SK-N-SH treated with all-trans-retinoic acid at 6 μM for 48 hours (cell line): ENCODE measurements around the gene CSRNP3.
A peak's percentile ranks its signal among the peaks of the same experiment; 100 is the strongest.

Experiments
- ATAC-seq: fragments of 200-7000 bp; cut with Tn5 transposase; 3 replicates; pipeline ENCODE4 v1.9.1; 2020; ENCODE audit warnings: mild to moderate bottlenecking, moderate library complexity
- ARNTL ChIP-seq: fragments of 450-650 bp; formaldehyde crosslinking; IDR thresholded peaks from 2 replicates; pipeline ENCODE4 v1.5.0; 2020; ENCODE audit warnings: low read depth, mild to moderate bottlenecking, moderate library complexity, borderline replicate concordance
- BACH2 ChIP-seq: fragments of 250-450 bp; sonication (Bioruptor Pico); IDR thresholded peaks from 2 replicates; pipeline ENCODE4 v1.9.0; 2021; ENCODE audit warnings: mild to moderate bottlenecking, borderline replicate concordance
- CREB5 ChIP-seq: fragments of 250-450 bp; sonication (Bioruptor Pico); IDR thresholded peaks from 2 replicates; pipeline ENCODE4 v1.5.1; 2020; ENCODE audit warnings: low read depth, mild to moderate bottlenecking, moderate library complexity
- CSDC2 ChIP-seq: fragments of 250-450 bp; sonication (Bioruptor Pico); IDR thresholded peaks from 2 replicates; pipeline ENCODE4 v1.5.0; 2020; ENCODE audit warnings: mild to moderate bottlenecking, moderate library complexity
- CSRNP3 ChIP-seq: fragments of 250-450 bp; sonication (Bioruptor Pico); IDR thresholded peaks from 2 replicates; pipeline ENCODE4 v1.5.1; 2021; ENCODE audit warnings: mild to moderate bottlenecking, moderate library complexity
- ESRRG ChIP-seq: fragments of 250-450 bp; sonication (Bioruptor Pico); IDR thresholded peaks from 2 replicates; pipeline ENCODE4 v1.6.1; 2021; ENCODE audit warnings: mild to moderate bottlenecking
- GLIS3 ChIP-seq: fragments of 250-450 bp; sonication (Bioruptor Pico); IDR thresholded peaks from 2 replicates; pipeline ENCODE4 v1.5.0; 2020; ENCODE audit warnings: mild to moderate bottlenecking, moderate library complexity
- ISL1 ChIP-seq: fragments of 250-450 bp; sonication (Bioruptor Pico); IDR thresholded peaks from 2 replicates; pipeline ENCODE4 v2.1.2; 2022; ENCODE audit warnings: mild to moderate bottlenecking, moderate library complexity
- OSR1 ChIP-seq: fragments of 250-450 bp; sonication (Bioruptor Pico); IDR thresholded peaks from 2 replicates; pipeline ENCODE4 v1.8.0; 2022; ENCODE audit warnings: moderate library complexity, mild to moderate bottlenecking, inconsistent platforms
- PPARA ChIP-seq: fragments of 250-450 bp; sonication (Bioruptor Pico); IDR thresholded peaks from 2 replicates; pipeline ENCODE4 v1.5.0; 2020; ENCODE audit warnings: mild to moderate bottlenecking, borderline replicate concordance
- RARB ChIP-seq: fragments of 250-450 bp; sonication (Bioruptor Pico); IDR thresholded peaks from 2 replicates; pipeline ENCODE4 v1.8.0; 2021; ENCODE audit warnings: mild to moderate bottlenecking, moderate library complexity
- SNAI2 ChIP-seq: fragments of 250-450 bp; sonication (Bioruptor Pico); IDR thresholded peaks from 2 replicates; pipeline ENCODE4 v1.5.0; 2020; ENCODE audit warnings: mild to moderate bottlenecking, moderate library complexity
- TCF4 ChIP-seq: fragments of 250-450 bp; sonication (Bioruptor Pico); IDR thresholded peaks from 2 replicates; pipeline ENCODE4 v1.8.0; 2021; ENCODE audit warnings: mild to moderate bottlenecking, moderate library complexity, borderline replicate concordance
- TOX ChIP-seq: fragments of 250-450 bp; sonication (Bioruptor Pico); IDR thresholded peaks from 2 replicates; pipeline ENCODE4 v1.8.0; 2021; ENCODE audit warnings: mild to moderate bottlenecking, moderate library complexity, borderline replicate concordance
- TSHZ2 ChIP-seq: fragments of 250-450 bp; sonication (Bioruptor Pico); IDR thresholded peaks from 2 replicates; pipeline ENCODE4 v1.5.0; 2020; ENCODE audit warnings: mild to moderate bottlenecking, moderate library complexity
- ZC3H10 ChIP-seq: fragments of 250-450 bp; sonication (Bioruptor Pico); IDR thresholded peaks from 2 replicates; pipeline ENCODE4 v1.5.1; 2021; ENCODE audit warnings: mild to moderate bottlenecking, moderate library complexity
- ZFP30 ChIP-seq: fragments of 450-650 bp; formaldehyde crosslinking; IDR thresholded peaks from 2 replicates; pipeline ENCODE4 v1.5.0; 2022; ENCODE audit warnings: mild to moderate bottlenecking, moderate library complexity
- ZNF565 ChIP-seq: fragments of 450-650 bp; formaldehyde crosslinking; conservative IDR thresholded peaks from 2 replicates; pipeline ENCODE4 v1.5.0; 2020; ENCODE audit warnings: low read depth, mild to moderate bottlenecking, moderate library complexity
- ZNF70 ChIP-seq: fragments of 450-650 bp; formaldehyde crosslinking; IDR thresholded peaks from 2 replicates; pipeline ENCODE4 v1.5.0; 2020; ENCODE audit warnings: mild to moderate bottlenecking, moderate library complexity
- ZNF8 ChIP-seq: fragments of 450-650 bp; formaldehyde crosslinking; IDR thresholded peaks from 2 replicates; pipeline ENCODE4 v1.5.0; 2020; ENCODE audit warnings: mild to moderate bottlenecking, moderate library complexity
- TF ChIP-seq, protein P1 (sequence below): fragments of 250-450 bp; sonication (Bioruptor Pico); IDR thresholded peaks from 2 replicates; pipeline ENCODE4 v1.8.0; 2021; ENCODE audit warnings: low read depth, mild to moderate bottlenecking, moderate library complexity, borderline replicate concordance

The CSRNP3 gene

GRCh38 chr2:165435611-165436010, 33.9 kb upstream of the CSRNP3 start:
- no peak for ATAC-seq
- TF ChIP-seq CSDC2 (CRISPR knock-in tag) = no peak
- TF ChIP-seq TSHZ2 (CRISPR knock-in tag) = no peak
- TF ChIP-seq PPARA = no peak
- TF ChIP-seq ARNTL = no peak
- no peak for TF ChIP-seq ZFP30 (CRISPR knock-in tag)

- no peak for ATAC-seq
- TF ChIP-seq ESRRG (CRISPR knock-in tag) = no peak
- TF ChIP-seq, protein P1, sequence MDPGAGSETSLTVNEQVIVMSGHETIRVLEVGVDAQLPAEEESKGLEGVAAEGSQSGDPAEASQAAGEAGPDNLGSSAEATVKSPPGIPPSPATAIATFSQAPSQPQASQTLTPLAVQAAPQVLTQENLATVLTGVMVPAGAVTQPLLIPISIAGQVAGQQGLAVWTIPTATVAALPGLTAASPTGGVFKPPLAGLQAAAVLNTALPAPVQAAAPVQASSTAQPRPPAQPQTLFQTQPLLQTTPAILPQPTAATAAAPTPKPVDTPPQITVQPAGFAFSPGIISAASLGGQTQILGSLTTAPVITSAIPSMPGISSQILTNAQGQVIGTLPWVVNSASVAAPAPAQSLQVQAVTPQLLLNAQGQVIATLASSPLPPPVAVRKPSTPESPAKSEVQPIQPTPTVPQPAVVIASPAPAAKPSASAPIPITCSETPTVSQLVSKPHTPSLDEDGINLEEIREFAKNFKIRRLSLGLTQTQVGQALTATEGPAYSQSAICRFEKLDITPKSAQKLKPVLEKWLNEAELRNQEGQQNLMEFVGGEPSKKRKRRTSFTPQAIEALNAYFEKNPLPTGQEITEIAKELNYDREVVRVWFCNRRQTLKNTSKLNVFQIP (CRISPR knock-in tag) = no peak
- TF ChIP-seq BACH2 (CRISPR knock-in tag) = no peak
- no peak for TF ChIP-seq PPARA
- no peak for TF ChIP-seq CREB5 (CRISPR knock-in tag)
- TF ChIP-seq ISL1 (CRISPR knock-in tag) = no peak
- TF ChIP-seq TOX (CRISPR knock-in tag) = no peak
- no peak for TF ChIP-seq ZNF565 (CRISPR knock-in tag)
- TF ChIP-seq OSR1 (CRISPR knock-in tag) = no peak
- no peak for TF ChIP-seq SNAI2 (CRISPR knock-in tag)
- no peak for TF ChIP-seq ZNF70 (CRISPR knock-in tag)
- no peak for TF ChIP-seq CSRNP3 (CRISPR knock-in tag)
- TF ChIP-seq ZFP30 (CRISPR knock-in tag) = no peak
- no peak for TF ChIP-seq RARB
- no peak for TF ChIP-seq ZC3H10 (CRISPR knock-in tag)
- TF ChIP-seq ARNTL = no peak
- TF ChIP-seq TCF4 (CRISPR knock-in tag) = no peak
- TF ChIP-seq GLIS3 = no peak
- no peak for TF ChIP-seq ZNF8 (CRISPR knock-in tag)
Observed at GRCh38 chr2:165436559-165436958, 32.9 kb upstream of the CSRNP3 start.

DNA sequence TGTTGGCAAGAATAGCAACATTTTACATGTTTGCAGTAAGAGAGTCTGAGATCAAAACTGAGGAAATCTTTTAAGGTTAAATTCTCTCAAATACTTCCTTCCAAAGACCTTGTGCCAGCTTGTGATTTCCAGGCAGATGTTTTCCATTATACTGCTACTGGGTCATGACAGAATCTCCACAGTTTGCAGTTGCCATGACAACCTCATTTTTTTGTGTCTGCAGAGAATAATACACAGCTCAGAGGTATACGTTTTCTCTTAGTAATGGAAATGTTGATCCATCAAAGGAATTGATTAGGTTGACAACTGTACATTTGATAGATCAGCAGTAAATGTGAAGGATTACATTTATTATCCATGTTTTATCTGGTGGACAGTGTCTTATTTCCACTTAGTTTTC, 29.1 kb upstream of the CSRNP3 start:
- TF ChIP-seq RARB = no peak
- no peak for TF ChIP-seq PPARA
- no peak for TF ChIP-seq OSR1 (CRISPR knock-in tag)
- TF ChIP-seq ESRRG (CRISPR knock-in tag) = no peak
- no peak for TF ChIP-seq BACH2 (CRISPR knock-in tag)
- TF ChIP-seq, protein P1 (CRISPR knock-in tag) = no peak
- TF ChIP-seq ZFP30 (CRISPR knock-in tag) = 0 out of 2 replicates have a peak, but pooled peaks have one; percentile 46
- TF ChIP-seq TCF4 (CRISPR knock-in tag) = peak; percentile 62
- ATAC-seq = peak; percentile 100

DNA sequence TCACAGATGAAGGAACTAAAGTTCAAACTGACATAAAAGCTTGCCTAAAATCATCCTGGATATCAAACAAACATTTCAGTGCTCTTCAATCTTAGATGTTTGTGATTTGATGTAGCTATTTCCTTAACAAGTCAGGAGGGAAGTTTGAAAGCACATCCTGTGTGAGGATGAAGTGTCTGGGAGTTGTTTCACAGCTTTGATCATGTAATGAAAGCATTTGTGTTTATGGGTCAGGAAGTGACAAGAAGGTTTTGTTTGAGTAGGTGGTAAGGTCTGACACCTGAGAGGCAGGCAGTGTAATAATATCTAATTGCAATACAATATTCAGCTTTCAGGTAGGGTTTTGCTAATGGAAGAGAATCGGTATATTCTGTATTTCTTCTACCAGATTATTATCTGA, 26.0 kb upstream of the CSRNP3 start:
- TF ChIP-seq OSR1 (CRISPR knock-in tag) (no peak), RARB (no peak), BACH2 (CRISPR knock-in tag) (no peak), ESRRG (CRISPR knock-in tag) (no peak), CREB5 (CRISPR knock-in tag) (no peak), ZNF70 (CRISPR knock-in tag) (no peak), CSRNP3 (CRISPR knock-in tag) (no peak), ISL1 (CRISPR knock-in tag) (no peak), ZC3H10 (CRISPR knock-in tag) (no peak), ZFP30 (CRISPR knock-in tag) (no peak), TOX (CRISPR knock-in tag) (no peak)
- no peak for ATAC-seq
